COLO668 (cell line): ENCODE measurements around the gene KDM8.
A peak's percentile ranks its signal among the peaks of the same experiment; 100 is the strongest.
"Not testable (repeated sequence)": the region's sequence is repeated elsewhere in the genome, so short reads cannot be mapped to it uniquely, and the experiment has no call there.

Experiments used
- DNase-seq: peaks from one replicate; lab custom pipeline; 2025; ENCODE audit not compliant: unreplicated experiment; lab: John Stamatoyannopoulos, UW

The KDM8 gene

DNA sequence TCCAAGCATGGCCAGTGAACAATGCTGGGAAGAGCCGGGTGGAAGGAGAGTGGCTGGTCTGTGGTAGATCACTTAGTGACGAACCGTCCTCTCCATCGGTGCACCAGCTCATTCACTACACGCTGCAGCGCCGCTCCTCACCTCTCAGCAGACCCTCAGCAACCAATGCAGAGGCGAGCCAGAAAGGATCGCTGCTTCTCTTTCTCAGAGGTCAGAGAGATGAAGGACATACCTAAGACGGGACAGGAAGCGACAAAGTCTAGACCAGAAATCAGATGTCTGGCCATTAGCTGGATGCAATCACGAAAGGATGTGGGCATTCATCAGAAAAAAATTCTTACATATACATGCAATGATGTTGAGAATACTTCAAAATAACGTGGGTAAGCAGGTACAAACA, 38.3 kb downstream of the KDM8 start:
- no peak for DNase-seq

- DNase-seq, result no peak
Observed at GRCh38 chr16:27242398-27242797, 39.1 kb downstream of the KDM8 start.

DNA sequence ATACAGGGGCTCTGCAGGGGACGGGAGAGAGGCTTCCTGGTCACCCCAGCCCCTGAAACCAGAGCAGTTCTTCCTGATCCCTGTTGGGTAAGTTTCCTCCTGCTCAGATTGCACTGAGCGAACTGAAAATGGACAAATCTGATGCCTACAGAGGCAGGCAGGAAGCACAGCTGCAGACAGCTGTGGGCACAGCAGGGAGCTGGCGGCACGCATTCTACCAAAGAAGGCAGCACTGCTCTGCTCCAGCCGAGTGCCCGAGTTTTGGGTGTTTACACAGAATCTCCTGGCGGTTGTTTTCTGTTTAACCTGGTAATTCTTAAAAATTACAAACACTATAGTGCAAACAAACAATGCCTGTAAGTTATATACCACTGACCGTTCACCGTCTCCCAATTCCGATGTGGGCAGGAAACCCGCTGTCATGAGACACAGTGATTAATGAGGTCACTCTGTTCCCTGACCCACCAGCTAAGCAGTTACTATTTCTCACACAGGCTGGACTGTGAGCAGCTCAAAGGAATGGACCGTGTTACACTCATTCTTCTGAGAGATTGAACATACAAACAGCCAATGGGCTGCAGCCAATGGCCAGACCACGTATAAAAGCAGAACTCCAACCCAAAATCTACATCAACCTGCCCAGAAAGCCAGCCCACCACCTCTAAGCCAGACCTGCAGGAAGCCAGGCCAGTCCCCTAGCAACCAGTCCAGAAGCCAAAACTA, 39.7 kb downstream of the KDM8 start:
- peak; percentile 10 for DNase-seq

- DNase-seq, result no peak
Observed at GRCh38 chr16:27243725-27244362, 40.5 kb downstream of the KDM8 start.

GRCh38 chr16:27244363-27244755, 41.0 kb downstream of the KDM8 start:
- no peak for DNase-seq

GRCh38 chr16:27245276-27246172, 42.2 kb downstream of the KDM8 start:
- no peak for DNase-seq

- DNase-seq, result no peak
Observed at GRCh38 chr16:27246439-27246838, 43.1 kb downstream of the KDM8 start.

DNA sequence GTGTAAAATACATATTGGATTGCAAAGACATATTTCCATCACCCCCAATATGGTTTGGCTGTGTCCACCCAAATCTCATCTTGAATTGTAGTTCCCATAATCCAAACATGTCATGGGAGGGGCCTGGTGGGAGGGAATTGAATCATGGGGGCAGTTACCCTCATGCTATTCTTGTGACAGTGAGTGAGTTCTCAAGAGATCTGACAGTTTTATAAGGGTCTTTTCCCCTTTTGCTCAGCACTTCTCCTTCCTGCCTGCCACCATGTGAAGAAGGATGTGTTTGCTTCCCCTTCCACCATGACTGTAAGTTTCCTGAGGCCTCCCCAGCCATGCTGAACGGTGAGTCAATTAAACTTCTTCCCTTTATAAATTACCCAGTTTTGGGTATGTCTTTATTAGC, 43.8 kb downstream of the KDM8 start:
- DNase-seq, result not testable (repeated sequence)

GRCh38 chr16:27248036-27248435, 44.7 kb downstream of the KDM8 start:
- no peak for DNase-seq

- DNase-seq, result not testable (repeated sequence)
Observed at GRCh38 chr16:27248886-27249285, 45.6 kb downstream of the KDM8 start.

DNA sequence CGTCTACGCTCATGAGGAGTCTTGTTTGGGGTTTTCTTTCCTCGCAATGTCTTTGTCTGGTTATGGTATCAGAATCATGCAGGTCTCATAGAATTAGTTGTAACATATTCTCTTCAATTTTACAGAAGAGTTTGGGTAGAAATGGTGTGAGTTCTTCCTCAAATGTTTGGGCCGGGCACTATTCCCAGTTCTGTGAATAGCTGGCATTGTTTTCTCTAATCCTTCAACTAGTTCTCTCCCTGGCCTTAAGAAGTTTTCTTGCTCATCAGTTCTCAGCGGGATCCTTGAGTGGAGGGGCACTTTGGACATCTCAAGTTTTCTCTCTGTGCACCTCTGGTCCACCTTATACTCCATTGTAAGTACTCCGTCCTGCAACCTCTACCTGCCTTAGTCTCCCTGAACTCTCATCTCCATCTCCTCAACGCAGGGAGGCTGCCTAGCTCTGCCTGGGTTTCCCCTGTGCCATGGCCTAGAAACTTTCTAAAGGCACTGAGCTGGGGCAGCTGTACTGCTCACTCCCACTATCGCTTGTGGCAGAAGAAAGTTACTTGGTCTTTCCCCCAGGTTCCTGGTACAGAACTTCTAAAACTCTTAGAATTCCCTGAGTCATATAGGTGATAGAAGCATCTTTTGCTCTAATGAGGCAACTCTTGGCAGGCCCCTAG, 48.3 kb downstream of the KDM8 start:
- no peak for DNase-seq

DNA sequence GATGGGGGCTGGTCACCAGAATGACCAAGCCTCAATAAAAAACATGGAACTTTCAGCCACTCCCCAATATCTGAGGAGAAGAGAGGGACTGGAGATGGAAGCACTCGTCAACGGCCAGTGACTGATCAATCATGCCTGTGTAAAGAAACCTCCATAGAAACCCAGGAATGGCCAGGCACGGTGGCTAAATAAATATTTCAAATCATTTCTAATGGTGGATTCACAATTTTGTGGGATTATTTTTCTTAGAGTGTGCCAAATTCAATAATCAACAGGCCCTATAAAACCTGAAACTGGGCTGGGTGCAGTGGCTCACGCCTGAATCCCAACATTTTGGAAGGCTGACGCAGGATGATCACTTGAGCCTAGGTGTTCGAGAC, 48.9 kb downstream of the KDM8 start:
- no peak for DNase-seq

GRCh38 chr16:27253526-27253930, 50.2 kb downstream of the KDM8 start:
- DNase-seq, result no peak

DNA sequence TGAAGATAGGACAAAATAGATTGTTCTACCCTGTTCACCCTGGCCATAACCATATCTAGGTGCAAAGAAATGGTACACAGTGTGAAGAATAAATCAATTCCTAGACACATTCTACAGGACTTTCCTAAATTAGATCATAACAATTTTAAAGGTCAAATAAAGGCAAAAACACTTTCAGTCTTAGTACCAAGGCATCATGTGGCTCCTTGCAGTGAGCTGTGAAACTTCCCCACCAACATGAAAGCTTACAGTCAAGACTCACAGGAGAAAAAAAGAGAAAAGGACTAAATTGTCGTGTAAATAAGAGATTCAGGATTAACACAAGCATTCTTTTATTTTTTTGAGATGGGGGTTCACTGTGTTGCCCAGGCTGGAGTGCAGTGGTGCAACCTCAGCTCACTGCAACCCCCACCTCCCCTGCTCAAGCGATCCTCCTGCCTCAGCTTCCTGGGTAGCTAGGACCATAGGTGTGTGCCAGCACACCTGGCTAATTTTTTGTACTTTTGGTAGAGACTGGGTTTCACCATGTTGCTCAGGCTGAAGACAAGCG, 51.0 kb downstream of the KDM8 start:
- DNase-seq, result no peak

DNA sequence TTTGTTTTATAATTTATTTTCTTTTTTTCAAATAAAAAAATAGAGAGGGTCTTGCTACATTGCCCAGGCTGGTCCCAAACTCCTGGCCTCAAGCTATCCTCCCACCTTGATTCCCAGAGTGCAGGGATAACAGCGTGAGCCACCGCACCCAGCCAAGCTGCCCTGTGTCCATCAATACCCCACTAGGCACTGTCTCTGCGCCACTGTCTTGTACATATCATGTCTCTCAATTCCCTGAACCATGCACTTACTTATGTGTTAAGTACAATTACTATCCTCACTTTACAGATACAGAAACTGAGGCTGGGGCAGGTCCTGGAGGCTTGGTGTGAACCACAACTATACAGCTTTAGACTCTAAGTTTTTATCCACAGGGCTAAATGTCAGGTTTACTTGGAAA, 53.5 kb downstream of the KDM8 start:
- no peak for DNase-seq

DNA sequence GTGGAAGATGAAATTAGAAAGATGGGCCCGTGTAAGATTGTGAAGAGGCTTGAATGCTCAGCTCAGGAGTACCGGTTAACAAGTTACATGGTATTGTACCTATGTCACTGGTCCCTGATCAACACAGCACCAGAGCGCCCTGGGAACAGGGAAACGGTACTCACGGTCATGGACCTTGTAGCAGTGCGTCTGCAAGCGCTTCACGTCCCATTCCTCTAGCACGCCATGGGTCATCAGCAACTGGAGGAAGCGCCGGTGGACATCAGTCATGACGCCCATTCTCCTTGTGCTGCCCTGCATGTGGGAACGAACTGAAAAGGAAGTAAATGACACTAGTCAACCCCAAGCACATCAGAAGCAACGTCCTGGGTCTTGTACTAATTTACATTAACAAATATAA, 53.9 kb downstream of the KDM8 start:
- DNase-seq, result no peak

- no peak for DNase-seq
Observed at GRCh38 chr16:27258241-27258734, 55.0 kb downstream of the KDM8 start.

DNA sequence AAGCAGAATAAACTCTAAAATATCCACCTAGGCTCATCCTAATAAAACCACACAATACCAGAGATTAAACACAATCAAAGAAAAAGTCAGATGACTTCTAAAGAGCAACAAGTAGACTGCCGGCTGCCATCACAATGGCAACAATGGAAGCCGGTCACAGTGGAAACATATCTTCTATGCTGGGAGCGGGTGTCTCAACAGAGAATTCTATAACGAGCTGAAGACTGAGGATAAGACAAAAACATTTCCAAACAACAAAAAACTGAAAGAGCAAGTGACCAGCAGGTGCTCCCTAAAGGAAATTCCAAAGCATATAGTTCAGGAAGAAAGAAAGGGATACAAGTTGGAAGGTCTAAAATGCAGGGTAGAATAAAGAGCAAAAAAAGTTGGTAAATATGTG, 56.4 kb downstream of the KDM8 start:
- DNase-seq, result no peak

- DNase-seq, result not testable (repeated sequence)
Observed at GRCh38 chr16:27262904-27263423, 59.6 kb downstream of the KDM8 start.

DNA sequence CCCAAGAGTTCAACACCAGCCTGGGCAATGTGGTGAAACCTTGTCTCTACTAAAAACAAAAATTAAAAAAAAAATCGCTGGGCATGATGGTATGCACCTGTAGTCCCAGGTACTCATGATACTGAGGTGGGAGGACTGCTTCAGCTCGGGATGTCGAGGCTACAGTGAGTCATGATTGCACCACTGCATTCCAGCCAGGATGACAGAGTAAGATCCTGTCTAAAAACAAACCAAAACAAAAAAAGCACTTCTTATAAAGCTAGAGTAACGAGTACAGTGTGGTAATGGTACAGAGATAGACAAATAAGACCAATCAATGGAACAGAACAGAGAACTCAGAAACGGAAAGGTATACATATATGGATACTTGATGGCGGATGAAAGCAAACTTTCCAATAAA, 60.8 kb downstream of the KDM8 start:
- no peak for DNase-seq

DNA sequence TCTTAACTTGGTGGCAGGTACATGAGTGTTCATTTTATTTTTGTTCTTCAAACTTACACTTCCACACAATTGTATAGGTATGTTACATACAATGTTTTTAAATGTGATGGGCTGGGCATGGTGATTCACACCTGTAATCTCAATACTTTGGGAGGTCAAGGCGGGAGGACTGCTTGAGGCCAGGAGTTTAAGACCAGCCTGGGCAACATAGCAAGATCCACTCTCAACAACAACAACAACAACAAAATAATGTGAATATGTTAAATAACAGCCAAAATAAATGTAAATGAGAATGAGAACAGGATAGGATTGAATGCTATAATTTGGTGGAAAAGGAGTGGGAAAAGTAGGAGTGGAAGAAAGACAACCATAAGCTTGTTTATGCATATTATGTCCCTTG, 62.7 kb downstream of the KDM8 start:
- DNase-seq, result no peak
